ENCODE results near the gene RAC3. TPM values are rescaled to one million over a fixed set of nuclear protein-coding genes. Genes with fewer than 3 reads are reported as not detected.

RAC3 gene
- total RNA-seq, 1 donor from 2014 or later: 75.0 TPM

DNA sequence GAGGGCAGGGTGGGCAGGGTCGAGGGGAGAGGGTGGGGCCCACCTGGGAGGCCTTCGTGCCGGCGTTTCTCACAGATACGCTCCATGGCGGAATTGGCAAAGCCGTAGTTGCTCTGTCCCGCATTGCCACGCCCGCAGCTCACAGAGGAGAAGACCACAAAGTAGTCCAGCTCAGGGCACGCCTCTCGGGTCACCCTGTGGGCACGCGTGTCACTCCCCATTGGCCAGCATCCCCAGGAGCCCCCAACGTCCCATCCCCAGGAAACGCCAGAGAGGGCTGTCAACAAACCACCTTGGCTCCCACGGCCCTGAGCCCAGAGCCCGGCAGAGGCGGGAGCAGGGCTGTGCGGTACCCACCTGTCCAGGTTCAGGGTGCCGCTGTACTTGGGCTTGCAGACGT lies 50.5 kb downstream of the RAC3 start:
- H3K9me3 Mint-ChIP-seq: no peaks in the 10 kb centered on the region
- no peak overlapping the region for H3K4me3 Mint-ChIP-seq
- TF ChIP-seq, protein P1, sequence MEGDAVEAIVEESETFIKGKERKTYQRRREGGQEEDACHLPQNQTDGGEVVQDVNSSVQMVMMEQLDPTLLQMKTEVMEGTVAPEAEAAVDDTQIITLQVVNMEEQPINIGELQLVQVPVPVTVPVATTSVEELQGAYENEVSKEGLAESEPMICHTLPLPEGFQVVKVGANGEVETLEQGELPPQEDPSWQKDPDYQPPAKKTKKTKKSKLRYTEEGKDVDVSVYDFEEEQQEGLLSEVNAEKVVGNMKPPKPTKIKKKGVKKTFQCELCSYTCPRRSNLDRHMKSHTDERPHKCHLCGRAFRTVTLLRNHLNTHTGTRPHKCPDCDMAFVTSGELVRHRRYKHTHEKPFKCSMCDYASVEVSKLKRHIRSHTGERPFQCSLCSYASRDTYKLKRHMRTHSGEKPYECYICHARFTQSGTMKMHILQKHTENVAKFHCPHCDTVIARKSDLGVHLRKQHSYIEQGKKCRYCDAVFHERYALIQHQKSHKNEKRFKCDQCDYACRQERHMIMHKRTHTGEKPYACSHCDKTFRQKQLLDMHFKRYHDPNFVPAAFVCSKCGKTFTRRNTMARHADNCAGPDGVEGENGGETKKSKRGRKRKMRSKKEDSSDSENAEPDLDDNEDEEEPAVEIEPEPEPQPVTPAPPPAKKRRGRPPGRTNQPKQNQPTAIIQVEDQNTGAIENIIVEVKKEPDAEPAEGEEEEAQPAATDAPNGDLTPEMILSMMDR (conservative IDR thresholded peaks at IDR 0.05): no peak
- no peaks in the 10 kb centered on the region for H3K27me3 Mint-ChIP-seq (ENCODE audit: low read depth)
- H3K36me3 Mint-ChIP-seq (ENCODE audit: low read depth): peaks cover 2% of the 10 kb centered on the region
- no peak overlapping the region for H3K27ac Mint-ChIP-seq (ENCODE audit: unreplicated experiment)
- DNase-seq (ENCODE audit: low read depth, low spot score): no peak
- H3K4me1 Mint-ChIP-seq: no peaks in the 10 kb centered on the region

DNA sequence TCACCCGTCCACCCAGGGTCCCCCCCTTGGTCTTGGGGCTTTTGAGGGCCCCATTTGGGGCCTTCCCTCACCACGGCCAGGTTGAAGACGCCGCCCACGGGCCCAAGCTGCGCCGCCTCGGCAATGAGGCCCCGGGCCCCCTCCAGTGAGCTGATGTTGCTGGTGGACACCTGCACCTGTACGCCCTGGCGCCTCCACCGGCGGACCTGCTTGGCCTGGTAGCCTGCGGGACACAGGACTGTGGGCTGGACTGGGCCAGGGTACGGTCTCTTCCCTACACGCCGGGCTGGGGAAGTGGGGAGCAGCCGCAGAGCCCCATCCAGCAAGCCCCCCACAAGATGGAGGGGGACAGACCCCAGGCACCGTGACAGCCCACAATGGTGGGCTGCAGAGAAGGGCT lies 51.0 kb downstream of the RAC3 start:
- Mint-ChIP-seq H3K4me1 (no peaks in the 10 kb centered on the region), H3K36me3 (ENCODE audit: low read depth) (peaks cover 2% of the 10 kb centered on the region), H3K27me3 (ENCODE audit: low read depth) (no peaks in the 10 kb centered on the region), H3K9me3 (no peaks in the 10 kb centered on the region), H3K4me3 (no peak overlapping the region), H3K27ac (ENCODE audit: unreplicated experiment) (no peak overlapping the region)
- DNase-seq (ENCODE audit: low read depth, low spot score): no peak
- TF ChIP-seq, protein P1 (conservative IDR thresholded peaks at IDR 0.05): no peak

DNA sequence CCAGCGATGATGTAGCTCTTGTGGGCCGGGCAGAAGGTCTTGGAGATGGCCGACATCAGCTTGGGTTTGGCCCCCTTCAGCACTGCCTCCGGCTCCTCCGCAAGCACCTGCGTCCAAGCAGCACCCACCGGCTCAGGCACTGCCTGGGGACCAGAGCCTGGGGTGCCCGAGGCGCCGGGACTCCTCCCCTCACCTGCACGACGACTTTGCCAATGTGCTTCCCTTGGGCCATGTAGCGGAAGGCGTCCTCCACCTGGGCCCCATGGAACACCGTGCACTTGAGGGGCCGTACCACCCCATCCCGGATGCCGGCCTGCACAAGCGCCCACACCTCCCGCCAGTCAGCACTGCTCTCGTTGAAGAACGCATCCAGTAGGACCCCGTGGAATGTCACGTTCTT lies 51.5 kb downstream of the RAC3 start:
- Mint-ChIP-seq H3K4me3 (no peak overlapping the region), H3K27me3 (ENCODE audit: low read depth) (no peaks in the 10 kb centered on the region), H3K4me1 (no peaks in the 10 kb centered on the region), H3K36me3 (ENCODE audit: low read depth) (peaks cover 2% of the 10 kb centered on the region), H3K9me3 (no peaks in the 10 kb centered on the region), H3K27ac (ENCODE audit: unreplicated experiment) (no peak overlapping the region)
- TF ChIP-seq, protein P1 (conservative IDR thresholded peaks at IDR 0.05): no peak
- no peak for DNase-seq (ENCODE audit: low read depth, low spot score)

Other genes with a start within 250 kb of the RAC3 start
- not detected in 2 replicates for gene GCGR, start 227.5 kb upstream of the RAC3 start, total RNA-seq
- gene MCRIP1, start 198.4 kb upstream of the RAC3 start, total RNA-seq: 189 and 200 TPM in 2 replicates
- not detected in 2 replicates for gene PPP1R27, start 196.6 kb upstream of the RAC3 start, total RNA-seq
- gene P4HB, start 171.1 kb upstream of the RAC3 start, total RNA-seq: 364 and 368 TPM in 2 replicates
- 405 and 429 TPM in 2 replicates for gene ARHGDIA, start 160.3 kb upstream of the RAC3 start, total RNA-seq
- gene ALYREF, start 140.1 kb upstream of the RAC3 start, total RNA-seq: 216 and 217 TPM in 2 replicates
- 199 and 200 TPM in 2 replicates for gene ANAPC11, start 140.0 kb upstream of the RAC3 start, total RNA-seq
- gene NPB, start 129.4 kb upstream of the RAC3 start, total RNA-seq: 0.93 and 1.1 TPM in 2 replicates
- 86.2 and 92.4 TPM in 2 replicates for gene PCYT2, start 120.3 kb upstream of the RAC3 start, total RNA-seq
- gene SIRT7, start 113.5 kb upstream of the RAC3 start, total RNA-seq: 25.5 and 26.2 TPM in 2 replicates
- gene MAFG, start 103.9 kb upstream of the RAC3 start, total RNA-seq: 24.1 and 24.2 TPM in 2 replicates
- gene PYCR1, start 94.4 kb upstream of the RAC3 start, total RNA-seq: 93.0 and 102 TPM in 2 replicates
- 0.11 TPM in 1 of 2 replicates, not detected in the other for gene MYADML2, start 84.4 kb upstream of the RAC3 start, total RNA-seq
- 5.9 and 6.3 TPM in 2 replicates for gene NOTUM, start 70.5 kb upstream of the RAC3 start, total RNA-seq
- gene ASPSCR1, start 54.0 kb upstream of the RAC3 start, total RNA-seq: 50.0 and 51.9 TPM in 2 replicates
- gene CENPX, start 8.8 kb upstream of the RAC3 start, total RNA-seq: 129 and 135 TPM in 2 replicates
- gene LRRC45, start 8.4 kb upstream of the RAC3 start, total RNA-seq: 55.7 and 63.5 TPM in 2 replicates
- gene DCXR, start 6.0 kb downstream of the RAC3 start, total RNA-seq: 198 and 199 TPM in 2 replicates
- gene RFNG, start 20.1 kb downstream of the RAC3 start, total RNA-seq: 44.5 and 46.0 TPM in 2 replicates
- gene GPS1, start 20.2 kb downstream of the RAC3 start, total RNA-seq: 154 and 156 TPM in 2 replicates
- gene DUS1L, start 34.1 kb downstream of the RAC3 start, total RNA-seq: 126 and 131 TPM in 2 replicates
- gene FASN, start 66.6 kb downstream of the RAC3 start, total RNA-seq: 816 and 839 TPM in 2 replicates
- gene CCDC57, start 181.2 kb downstream of the RAC3 start, total RNA-seq: 47.5 and 50.3 TPM in 2 replicates
- gene SLC16A3, start 197.4 kb downstream of the RAC3 start, total RNA-seq: 1.5 and 8.6 TPM in 2 replicates
- 163 and 165 TPM in 2 replicates for gene CSNK1D, start 242.0 kb downstream of the RAC3 start, total RNA-seq